Dermis blood vessel endothelial cell (primary cell): ENCODE measurements around the gene C1orf35. TPM values are rescaled to one million over a fixed set of nuclear protein-coding genes. Genes with fewer than 3 reads are reported as not detected.

Source experiments
- DNase-seq: peaks from one replicate; pipeline ENCODE4 v3.0.0; 2010
- total RNA-seq: library from RNA; depleted of rRNA; stranded (reverse); fragments of >200 nt; gene quantifications from 2 replicates; pipeline ENCODE4 v1.2.3, GENCODE V29; 2014

Gene C1orf35
- total RNA-seq, 1 donor from 2014 or later: 18.5 TPM

GRCh38 chr1:228093050-228093906 lies 9.8 kb downstream of the C1orf35 start:
- no peak for DNase-seq

- DNase-seq: no peak
Observed at GRCh38 chr1:228092342-228093049, 10.6 kb downstream of the C1orf35 start.

DNA sequence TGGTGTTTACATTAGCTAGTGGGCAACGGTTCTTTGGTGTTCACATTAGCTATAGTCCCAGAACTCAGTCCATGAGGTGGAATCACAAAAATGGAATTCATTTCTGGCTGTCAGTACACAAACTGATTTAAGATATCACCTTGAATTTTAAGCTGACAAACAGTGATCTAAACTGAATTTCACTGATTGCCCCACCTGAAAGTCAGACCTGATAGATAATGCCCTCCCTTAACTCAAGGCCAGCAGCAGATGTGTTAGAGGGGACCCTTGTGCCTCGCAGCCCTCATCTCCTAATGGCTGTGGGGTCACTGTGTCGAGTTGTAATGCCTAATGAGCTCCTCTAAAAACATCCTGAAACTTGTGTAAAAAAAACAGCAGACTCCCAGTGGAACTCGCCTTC lies 12.0 kb downstream of the C1orf35 start:
- DNase-seq: no peak

DNA sequence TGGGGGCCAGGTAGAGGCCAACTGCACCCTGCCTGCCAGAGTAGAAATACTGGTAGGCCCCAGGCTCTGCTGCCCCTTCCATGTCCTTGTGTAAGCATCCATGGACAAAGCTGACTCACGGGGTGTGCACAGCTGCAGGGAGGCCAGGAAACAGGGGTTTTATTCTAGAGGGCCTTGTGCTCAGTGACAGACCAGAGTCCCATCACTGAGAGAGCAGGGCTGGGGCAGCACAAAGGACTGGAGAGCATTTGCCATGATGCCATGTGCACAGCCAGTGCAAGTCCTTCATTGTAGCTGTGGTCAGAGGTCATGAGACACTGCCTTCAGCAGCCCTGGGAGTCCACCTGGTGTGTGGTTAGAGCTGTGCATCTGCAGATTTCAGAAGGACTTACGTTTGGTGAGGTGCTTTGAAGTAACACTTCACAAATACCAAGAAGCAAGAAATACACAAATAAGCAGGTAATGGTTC lies 12.5 kb downstream of the C1orf35 start:
- DNase-seq: peak; percentile 61

DNA sequence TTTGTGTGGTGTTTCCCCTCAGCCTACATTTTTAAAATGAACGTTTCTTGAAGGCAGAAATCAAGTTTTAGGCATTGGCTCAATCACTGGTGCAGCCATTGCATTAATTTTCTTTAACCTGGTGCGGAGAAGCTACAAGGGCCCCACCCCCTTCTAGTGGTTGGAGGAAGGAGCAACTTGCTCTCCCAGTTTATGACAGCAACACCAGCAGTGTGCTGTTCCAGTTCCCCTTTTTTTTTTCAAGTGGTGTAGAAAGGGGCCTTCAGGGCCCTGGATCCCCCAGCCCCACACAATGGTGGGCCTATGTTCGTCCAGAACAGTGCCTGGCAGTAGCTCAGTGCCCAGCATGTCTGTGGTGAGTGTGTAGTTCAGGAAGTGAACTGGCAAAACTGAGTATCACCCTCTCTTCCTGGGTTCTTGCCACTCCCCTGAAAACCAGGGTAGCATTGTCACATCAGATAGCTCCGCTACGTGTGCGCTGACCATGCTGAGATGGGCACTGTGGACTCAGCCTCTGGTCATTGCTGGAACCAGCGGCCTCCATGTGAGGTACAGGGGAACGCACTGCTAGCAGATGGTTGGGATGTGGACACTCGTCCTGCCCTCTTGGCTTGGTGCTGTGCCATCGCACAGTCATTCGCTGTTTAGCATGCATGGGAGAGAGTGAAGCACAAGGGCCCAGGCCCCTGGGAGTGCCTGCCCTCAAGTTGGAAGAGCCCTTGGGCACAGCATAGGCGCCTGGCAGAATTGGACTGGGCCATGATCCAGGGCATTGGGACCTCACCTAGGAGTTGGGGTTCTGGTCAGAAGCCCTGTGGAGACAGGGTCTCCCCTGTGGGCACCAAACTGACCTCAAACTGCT lies 13.4 kb downstream of the C1orf35 start:
- no peak for DNase-seq

- DNase-seq: peak; percentile 29
Observed at GRCh38 chr1:228088586-228089498, 14.3 kb downstream of the C1orf35 start.

- peak; percentile 95 for DNase-seq
Observed at GRCh38 chr1:228087771-228088251, 15.3 kb downstream of the C1orf35 start.

DNA sequence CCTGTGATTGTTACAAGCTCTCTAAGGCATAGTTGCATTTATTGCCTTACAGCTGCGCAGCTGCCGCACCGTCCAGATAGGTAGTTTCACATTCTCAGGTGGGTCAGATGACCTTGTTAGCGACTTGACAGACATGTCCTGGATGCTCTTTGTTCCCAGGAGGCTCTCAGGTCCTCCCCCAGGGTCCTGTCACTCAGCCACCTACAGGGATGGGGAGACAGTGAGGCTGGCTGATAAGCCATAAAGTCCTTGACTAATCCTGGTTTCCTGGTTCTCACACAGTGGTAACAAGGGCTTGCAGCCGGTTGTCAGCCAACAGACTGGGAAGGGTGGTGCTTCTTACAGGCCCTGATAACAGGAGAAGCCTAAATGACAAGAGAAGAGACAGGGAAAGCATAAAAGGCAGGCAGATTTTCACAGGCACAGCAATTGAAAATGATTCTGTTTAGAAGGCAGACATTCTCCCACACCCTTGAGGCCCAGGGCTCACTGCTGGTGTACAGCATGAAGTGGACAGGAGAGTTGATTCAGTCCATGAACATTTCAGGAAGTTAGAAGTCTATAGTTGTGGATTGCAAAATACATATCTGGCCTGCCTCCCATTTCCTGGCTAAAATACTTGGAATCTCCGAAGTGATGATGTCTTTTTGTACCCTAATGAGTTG lies 17.7 kb downstream of the C1orf35 start:
- DNase-seq: peak; percentile 73

DNA sequence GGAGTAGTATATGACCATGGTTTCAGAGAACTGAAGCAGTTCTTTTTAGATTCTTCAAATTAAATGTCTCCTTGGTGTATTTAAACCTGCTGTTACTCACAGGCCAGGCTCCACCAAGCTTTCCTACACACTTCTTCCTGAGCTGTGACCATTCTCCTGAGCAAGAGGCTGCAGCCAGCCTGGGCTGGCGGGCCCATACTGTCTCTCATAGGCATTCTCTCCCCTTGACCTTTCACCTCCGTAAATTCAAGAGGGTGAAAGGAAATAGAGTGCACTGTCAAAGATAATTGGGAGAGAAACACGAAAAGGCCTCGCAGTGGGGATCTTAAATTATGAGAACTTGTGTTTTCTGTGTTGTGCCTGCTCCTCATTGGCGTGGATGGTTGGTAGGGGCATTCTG lies 18.3 kb downstream of the C1orf35 start:
- no peak for DNase-seq

DNA sequence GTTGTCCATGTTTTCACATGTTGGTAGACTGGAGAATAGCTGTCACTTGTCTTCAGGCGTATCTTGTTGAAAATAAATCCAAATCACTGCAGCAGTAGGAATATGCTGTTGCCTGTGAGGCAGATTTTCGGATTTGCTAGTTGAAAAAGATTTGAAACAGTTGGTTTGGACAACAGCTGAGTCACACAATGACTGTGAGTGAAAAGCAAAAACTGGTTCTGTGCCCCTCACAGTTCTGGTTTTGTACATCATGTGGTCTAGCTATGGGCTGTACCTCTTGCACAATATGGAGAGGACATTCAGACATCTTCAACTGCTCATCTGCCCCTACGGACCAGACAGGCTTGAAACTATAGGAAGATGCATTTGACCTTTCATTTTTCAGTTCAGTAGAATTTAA lies 18.8 kb downstream of the C1orf35 start:
- DNase-seq: peak; percentile 37

GRCh38 chr1:228083871-228084278 lies 19.2 kb downstream of the C1orf35 start:
- peak; percentile 51 for DNase-seq

GRCh38 chr1:228082918-228083870 lies 19.9 kb downstream of the C1orf35 start:
- peak; percentile 60 for DNase-seq

DNA sequence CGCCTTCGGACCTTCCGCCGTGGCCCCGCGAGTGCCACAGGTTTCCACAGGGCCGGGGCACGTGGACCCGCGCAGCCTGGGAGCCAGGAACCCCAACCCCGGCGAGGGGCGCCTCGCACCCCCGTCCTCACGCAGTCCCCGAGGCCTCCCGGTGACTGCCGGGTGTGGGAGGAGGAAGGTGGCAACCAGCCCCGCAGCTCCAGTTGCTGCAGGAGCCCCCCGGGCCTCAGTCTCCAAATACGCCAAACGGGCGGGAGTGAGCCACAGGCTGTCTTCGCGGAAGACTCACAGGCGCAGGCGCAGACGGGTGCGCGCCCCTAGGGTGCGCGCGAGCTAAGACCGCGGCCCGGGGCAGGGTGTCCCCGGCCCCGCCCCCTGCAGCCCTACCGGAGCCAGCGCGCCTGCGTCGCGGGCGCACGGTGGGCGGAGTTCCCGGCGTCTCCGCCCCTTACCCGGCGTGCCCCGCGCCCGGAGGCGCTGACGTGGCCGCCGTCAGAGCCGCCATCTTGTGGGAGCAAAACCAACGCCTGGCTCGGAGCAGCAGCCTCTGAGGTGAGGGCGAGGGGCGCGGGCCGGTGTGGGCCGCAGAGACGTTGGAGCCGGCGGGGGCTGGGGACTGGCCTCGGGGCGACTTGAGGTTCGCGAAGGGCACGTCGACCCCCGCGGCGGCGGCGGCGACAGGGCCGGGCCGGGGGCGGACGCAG lies 20.8 kb downstream of the C1orf35 start, which contains the start of gene ARF1:
TSS of gene ARF1 (plus strand) at position 495 of the 704 bp plus-strand sequence. CDS start 14,407 bp downstream, outside the sequence.
- DNase-seq: peak; percentile 96

GRCh38 chr1:228081578-228082213 lies 21.4 kb downstream of the C1orf35 start:
- peak; percentile 27 for DNase-seq

DNA sequence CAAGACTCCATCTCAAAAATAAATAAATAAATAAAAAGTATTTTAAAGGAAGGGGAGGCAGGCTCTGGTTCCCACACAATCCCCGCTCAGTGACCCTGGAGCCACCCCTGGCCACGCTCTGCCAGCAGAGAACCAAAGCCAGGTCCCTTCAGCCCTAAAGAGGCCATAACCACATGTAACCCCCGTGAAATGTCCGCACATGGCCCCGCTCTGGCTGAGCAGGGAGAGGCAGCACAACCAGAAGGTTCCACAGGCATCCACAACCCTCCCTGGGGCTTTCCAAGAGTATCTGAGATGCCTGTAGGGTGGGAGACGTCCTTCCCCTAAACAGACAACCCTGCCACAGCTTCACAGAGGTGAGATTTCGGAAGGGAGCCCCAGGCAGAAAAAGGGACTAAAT lies 22.0 kb downstream of the C1orf35 start:
- DNase-seq: no peak

GRCh38 chr1:228079601-228080263 lies 23.4 kb downstream of the C1orf35 start:
- no peak for DNase-seq

GRCh38 chr1:228079013-228079412 lies 24.1 kb downstream of the C1orf35 start:
- DNase-seq: no peak
